Keratinocyte (primary cell): ENCODE measurements around the gene GABRB1. TPM values are rescaled to one million over a fixed set of nuclear protein-coding genes. Genes with fewer than 3 reads are reported as not detected.

ENCODE experiments used
- DNase-seq: peaks from one replicate; pipeline ENCODE4 v3.0.0-alpha.2; 2011; ENCODE audit warnings: low read depth, missing footprints, low spot score
- FAIRE-seq: peaks from 2 replicates; lab custom pipeline; 2011; peaks lifted over from hg19 to GRCh38; lab: Jason Lieb, UNC
- H2AFZ ChIP-seq: 2 replicates; pipeline ENCODE4 v1.6.0; 2012; ENCODE audit warnings: low read length, control low read depth, inconsistent platforms; ENCODE audit not compliant: control insufficient read depth
- H3K27ac ChIP-seq: 2 replicates; pipeline ENCODE4 v1.5.1; 2011; ENCODE audit warnings: low read length; ENCODE audit not compliant: control insufficient read depth, insufficient read depth
- H3K27me3 ChIP-seq: 3 replicates; pipeline ENCODE4 v1.6.0; 2011; ENCODE audit warnings: low read length; ENCODE audit not compliant: control insufficient read depth, insufficient read depth; ENCODE audit errors: extremely low read depth
- H3K36me3 ChIP-seq, 2 experiments: 2 replicates in 1 of 2; 3 replicates in 1 of 2; pipeline ENCODE4 v1.5.1; 2011; ENCODE audit warnings: low read length in 2 of 2, mild to moderate bottlenecking in 1 of 2; ENCODE audit not compliant: control insufficient read depth in 2 of 2, insufficient read depth in 2 of 2; ENCODE audit errors: extremely low read depth in 1 of 2
- H3K4me1 ChIP-seq: 3 replicates; pipeline ENCODE4 v1.5.1; 2011; ENCODE audit warnings: low read length; ENCODE audit not compliant: control insufficient read depth, insufficient read depth; ENCODE audit errors: extremely low read depth
- H3K4me2 ChIP-seq: 3 replicates; pipeline ENCODE4 v1.6.0; 2011; ENCODE audit warnings: low read depth, low read length; ENCODE audit not compliant: control insufficient read depth, insufficient read depth; ENCODE audit errors: extremely low read depth
- H3K4me3 ChIP-seq, 3 experiments: fragments of 200-600 bp in 1 of 3; sonication (generic) in 1 of 3; 2 replicates in 2 of 3; 3 replicates in 1 of 3; pipeline ENCODE4 v1.5.1; 2011 to 2016; ENCODE audit warnings: low read length in 3 of 3, mild to moderate bottlenecking in 3 of 3, control low read depth in 2 of 3, inconsistent platforms in 1 of 3, low read depth in 1 of 3, mixed read lengths in 1 of 3, mixed run types in 1 of 3, moderate library complexity in 1 of 3; ENCODE audit not compliant: control insufficient read depth in 2 of 3, insufficient read depth in 2 of 3; ENCODE audit errors: extremely low read depth in 1 of 3
- H3K79me2 ChIP-seq: 2 replicates; pipeline ENCODE4 v1.6.0; 2012; ENCODE audit warnings: low read length; ENCODE audit not compliant: control insufficient read depth, insufficient read depth
- H3K9ac ChIP-seq: 3 replicates; pipeline ENCODE4 v1.6.0; 2011; ENCODE audit warnings: low read length; ENCODE audit not compliant: control insufficient read depth, insufficient read depth; ENCODE audit errors: extremely low read depth
- H3K9me1 ChIP-seq: 3 replicates; pipeline ENCODE4 v1.6.0; 2011; ENCODE audit warnings: low read length; ENCODE audit not compliant: control insufficient read depth, insufficient read depth; ENCODE audit errors: extremely low read depth
- H3K9me3 ChIP-seq: 2 replicates; pipeline ENCODE4 v1.5.1; 2012; ENCODE audit warnings: low read depth, low read length; ENCODE audit not compliant: control insufficient read depth
- H4K20me1 ChIP-seq: 3 replicates; pipeline ENCODE4 v1.6.0; 2011; ENCODE audit warnings: low read length; ENCODE audit not compliant: control insufficient read depth, insufficient read depth; ENCODE audit errors: extremely low read depth
- CTCF ChIP-seq, 3 experiments: IDR thresholded peaks in 1 of 3; conservative IDR thresholded peaks in 1 of 3; optimal IDR thresholded peaks in 1 of 3; 2 replicates in 2 of 3; 3 replicates in 1 of 3; pipeline versions ENCODE3 to v1.5.1; 2011; ENCODE audit warnings: low read length in 3 of 3, mild to moderate bottlenecking in 3 of 3, moderate library complexity in 2 of 3, control low read depth in 1 of 3, inconsistent platforms in 1 of 3; ENCODE audit not compliant: insufficient read depth in 2 of 3; ENCODE audit errors: extremely low read depth in 1 of 3
- EZH2 ChIP-seq: IDR thresholded peaks from one replicate; pipeline ENCODE4 v1.6.1; 2012; ENCODE audit warnings: inconsistent platforms, mild to moderate bottlenecking, low read length, moderate library complexity
- dilution Hi-C: fragments of 300-500 bp; cut with MboI; formaldehyde crosslinking; loops from one replicate; pipeline ENCODE4 v1.7.0; 2020; ENCODE audit warnings: low sequenced_read_pairs; ENCODE audit not compliant: extremely low pct_ligation_motif_present
- polyA plus RNA-seq, 5 experiments: library from polyadenylated mRNA; depleted of rRNA in 3 of 5; stranded (reverse) in 3 of 5; stranded (forward) in 1 of 5; unstranded in 1 of 5; fragments of >200 nt; gene quantifications; 1 replicate in 1 of 5; 2 replicates in 3 of 5; 3 replicates in 1 of 5; pipeline versions ENCODE4 v1.2.1 to v1.2.3, GENCODE V29; 2011 to 2012; ENCODE audit warnings: missing spikeins in 2 of 5, low read depth in 1 of 5, low replicate concordance in 1 of 5

GABRB1 gene
- polyA plus RNA-seq, 1 donor (not counting 4 experiments of a cell fraction or from before 2014, with no cell fraction given) = not detected

- Histone ChIP-seq H3K4me1 (peaks cover 6% of the 10 kb centered on the region), H3K27ac (no peak overlapping the region), H2AFZ (no peak overlapping the region), H4K20me1 (no peaks in the 10 kb centered on the region), H3K4me3 (no peak overlapping the region), H3K79me2 (no peaks in the 10 kb centered on the region), H3K36me3 (no peaks in the 10 kb centered on the region), H3K9me3 (no peaks in the 10 kb centered on the region), H3K9ac (no peak overlapping the region), H3K9me1 (no peaks in the 10 kb centered on the region), H3K27me3 (no peaks in the 10 kb centered on the region), H3K4me2 (no peak overlapping the region)
- TF ChIP-seq CTCF (optimal IDR thresholded peaks at IDR 0.05 in 1 of 3, IDR thresholded peaks at IDR 0.05 in 1 of 3, conservative IDR thresholded peaks at IDR 0.05 in 1 of 3; ENCODE audit: extremely low read depth in 1 of 3, insufficient read depth in 2 of 3, low read length in 3 of 3) (no peak), EZH2 (no peak)
- dilution Hi-C loops = no loop called here
- DNase-seq = no peak
- no peak for FAIRE-seq
These were observed 185.9 kb downstream of the GABRB1 start for GRCh38 chr4:47217291-47217690.

- Histone ChIP-seq H3K9me1 (no peaks in the 10 kb centered on the region), H3K4me1 (peaks cover 6% of the 10 kb centered on the region), H3K9ac (no peak overlapping the region), H3K9me3 (no peaks in the 10 kb centered on the region), H4K20me1 (no peaks in the 10 kb centered on the region), H3K79me2 (no peaks in the 10 kb centered on the region), H3K36me3 (no peaks in the 10 kb centered on the region), H3K4me3 (no peak overlapping the region), H3K4me2 (no peak overlapping the region), H2AFZ (no peak overlapping the region), H3K27ac (no peak overlapping the region), H3K27me3 (no peaks in the 10 kb centered on the region)
- no peak for DNase-seq
- TF ChIP-seq CTCF (optimal IDR thresholded peaks at IDR 0.05 in 1 of 3, IDR thresholded peaks at IDR 0.05 in 1 of 3, conservative IDR thresholded peaks at IDR 0.05 in 1 of 3; ENCODE audit: extremely low read depth in 1 of 3, insufficient read depth in 2 of 3, low read length in 3 of 3) (no peak), EZH2 (no peak)
- FAIRE-seq = no peak
- dilution Hi-C loops = no loop called here
These were observed 186.5 kb downstream of the GABRB1 start for GRCh38 chr4:47217884-47218283.
